NCI-H2227 (cell line): ENCODE results near the gene CXCR3.
"Not testable (repeated sequence)": the region's sequence is repeated elsewhere in the genome, so short reads cannot be mapped to it uniquely, and the experiment has no call there.

Source experiments
- DNase-seq: peaks from one replicate; lab custom pipeline; 2025; ENCODE audit not compliant: unreplicated experiment; lab: John Stamatoyannopoulos, UW

CXCR3 gene

DNA sequence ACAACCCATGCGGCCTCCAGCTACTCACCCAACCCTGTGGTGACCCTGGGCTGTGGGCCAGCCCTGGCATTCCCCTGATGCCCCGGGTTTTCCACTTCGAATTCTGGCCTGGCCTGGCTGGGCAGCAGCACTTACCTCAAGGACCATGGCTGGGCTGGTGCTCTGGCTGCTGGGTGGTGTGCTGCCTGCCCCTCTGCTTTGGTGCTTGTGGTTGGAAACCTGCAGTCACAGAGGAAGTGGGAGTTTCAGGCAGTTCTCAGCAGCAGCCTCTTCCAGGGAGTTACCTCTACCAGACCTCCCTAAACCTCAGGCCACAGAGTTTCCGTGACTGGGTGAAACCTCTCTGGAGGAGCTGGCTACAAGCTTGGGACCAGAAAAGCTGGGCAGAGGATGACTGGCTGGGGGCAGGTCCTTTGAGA, at the start of gene CXCR3:
TSS of gene CXCR3 (minus strand) at position 209 of the 419 bp plus-strand sequence. CDS start at position 147, 62 bp downstream.
- no peak for DNase-seq

GRCh38 chrX:71667328-71668247, 49.3 kb upstream of the CXCR3 start, which contains the start of gene LOC101059915:
Gene LOC101059915, plus strand, starts transcription at chrX:71667546.
- peak; percentile 52 for DNase-seq

GRCh38 chrX:71666240-71667223, 48.2 kb upstream of the CXCR3 start:
- no peak for DNase-seq

GRCh38 chrX:71665747-71666146, 47.4 kb upstream of the CXCR3 start:
- DNase-seq = no peak

DNA sequence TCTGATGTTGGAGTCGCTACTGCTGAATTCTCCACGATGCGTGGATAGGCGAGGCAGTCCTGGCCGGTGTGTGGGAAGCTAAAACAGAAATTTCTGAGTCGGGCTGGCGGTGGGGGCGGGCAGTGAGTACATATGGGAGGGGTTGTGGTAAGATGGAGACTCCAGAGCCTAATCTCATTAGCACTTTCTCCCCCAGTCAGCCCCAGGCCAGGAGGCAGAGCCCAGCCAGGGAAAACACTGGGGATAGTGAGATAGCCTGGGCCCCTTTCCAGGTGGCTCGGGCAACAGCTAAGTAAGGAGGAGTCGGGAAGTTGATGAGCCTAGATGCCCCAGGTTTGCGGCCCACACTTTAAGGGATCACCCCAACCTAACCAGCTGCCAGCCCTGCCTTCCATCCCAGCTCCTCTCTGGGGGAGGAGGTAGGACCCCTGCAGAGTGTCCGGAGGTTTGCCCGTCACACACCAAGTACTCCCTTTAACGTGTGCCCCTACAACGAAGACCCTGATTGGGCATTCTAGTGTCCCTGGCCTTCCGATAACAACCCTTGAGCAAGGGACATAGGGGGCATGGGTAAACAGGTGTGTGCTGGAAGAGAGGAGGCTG, 46.7 kb upstream of the CXCR3 start:
- DNase-seq = no peak

- DNase-seq = peak; percentile 11
Observed at GRCh38 chrX:71664202-71664601, 45.9 kb upstream of the CXCR3 start.

- DNase-seq = not testable (repeated sequence)
Observed at GRCh38 chrX:71663238-71663637, 44.9 kb upstream of the CXCR3 start.

- not testable (repeated sequence) for DNase-seq
Observed at GRCh38 chrX:71662654-71663053, 44.3 kb upstream of the CXCR3 start.

DNA sequence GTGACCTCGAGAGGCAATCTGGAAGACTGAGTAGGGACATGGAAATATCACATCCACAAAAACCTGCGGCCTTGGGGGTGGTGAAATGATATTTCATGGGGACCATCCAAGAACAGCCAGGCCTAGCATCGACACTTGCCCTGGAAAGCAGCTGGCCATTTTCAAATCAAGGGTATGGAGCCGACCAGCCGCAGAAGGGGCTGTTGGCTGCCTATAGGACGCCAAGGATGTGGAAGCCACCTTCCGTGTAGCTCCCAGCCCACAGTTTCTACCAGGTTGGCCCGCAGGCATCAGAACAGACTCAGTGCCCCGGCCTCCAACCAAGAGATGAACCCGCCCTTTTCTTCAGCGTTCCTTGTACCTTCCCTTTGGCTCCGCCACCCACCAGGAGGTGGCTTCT, 43.6 kb upstream of the CXCR3 start:
- DNase-seq = no peak

GRCh38 chrX:71660562-71661416, 42.5 kb upstream of the CXCR3 start:
- no peak for DNase-seq

DNA sequence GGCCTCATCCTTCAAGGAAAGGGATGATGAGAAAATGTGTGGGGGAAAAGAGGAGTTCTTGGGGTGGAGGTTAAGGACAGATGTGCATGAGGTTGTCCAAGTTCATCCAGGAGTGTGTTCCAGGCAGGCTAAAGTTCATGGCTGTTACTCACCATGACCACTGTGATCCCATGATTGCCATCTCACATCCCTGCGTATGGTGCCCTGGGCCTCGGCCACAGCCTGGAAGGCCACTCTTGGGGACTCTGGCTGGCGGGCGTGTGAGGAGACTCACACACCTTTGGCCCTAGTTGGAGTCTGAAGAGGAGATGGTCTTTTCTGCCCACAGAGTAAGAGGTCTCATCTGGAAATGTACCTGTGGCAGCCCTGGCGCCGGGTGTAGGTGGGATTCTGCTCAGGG, 41.6 kb upstream of the CXCR3 start:
- DNase-seq = no peak

DNA sequence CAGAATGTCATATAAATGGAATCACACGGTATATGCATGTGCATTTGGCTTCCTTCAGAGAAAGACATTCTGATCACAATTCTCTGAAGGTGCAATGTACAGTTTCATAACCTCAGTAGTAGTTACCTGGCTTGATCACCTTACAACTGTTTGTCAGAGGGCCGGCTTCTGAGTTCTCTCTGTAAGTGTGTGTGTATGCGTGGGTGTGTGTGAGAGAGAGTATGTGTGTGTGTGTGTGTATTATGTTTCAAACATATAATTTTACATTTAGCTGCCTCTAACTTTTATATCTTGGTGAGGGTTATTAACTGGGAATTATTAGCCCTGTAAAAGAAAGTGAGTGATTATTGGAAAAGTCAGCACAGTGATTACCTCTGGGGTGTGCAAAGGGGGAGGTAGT, 41.0 kb upstream of the CXCR3 start:
- no peak for DNase-seq

GRCh38 chrX:71657267-71657666, 39.0 kb upstream of the CXCR3 start:
- no peak for DNase-seq

- no peak for DNase-seq
Observed at GRCh38 chrX:71653344-71653743, 35.0 kb upstream of the CXCR3 start.

GRCh38 chrX:71652405-71652804, 34.1 kb upstream of the CXCR3 start:
- peak; percentile 71 for DNase-seq

GRCh38 chrX:71650333-71650969, 32.1 kb upstream of the CXCR3 start:
- DNase-seq = no peak

DNA sequence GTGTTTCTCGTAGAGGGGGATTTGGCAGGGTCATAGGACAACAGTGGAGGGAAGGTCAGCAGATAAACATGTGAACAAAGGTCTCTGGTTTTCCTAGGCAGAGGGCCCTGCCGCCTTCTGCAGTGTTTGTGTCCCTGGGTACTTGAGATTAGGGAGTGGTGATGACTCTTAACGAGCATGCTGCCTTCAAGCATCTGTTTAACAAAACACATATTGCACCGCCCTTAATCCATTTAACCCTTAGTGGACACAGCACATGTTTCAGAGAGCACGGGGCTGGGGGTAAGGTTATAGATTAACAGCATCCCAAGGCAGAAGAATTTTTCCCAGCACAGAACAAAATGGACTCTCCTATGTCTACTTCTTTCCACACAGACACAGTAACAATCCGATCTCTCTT, 26.1 kb upstream of the CXCR3 start:
- not testable (repeated sequence) for DNase-seq

GRCh38 chrX:71640002-71640401, 21.7 kb upstream of the CXCR3 start:
- DNase-seq = no peak

DNA sequence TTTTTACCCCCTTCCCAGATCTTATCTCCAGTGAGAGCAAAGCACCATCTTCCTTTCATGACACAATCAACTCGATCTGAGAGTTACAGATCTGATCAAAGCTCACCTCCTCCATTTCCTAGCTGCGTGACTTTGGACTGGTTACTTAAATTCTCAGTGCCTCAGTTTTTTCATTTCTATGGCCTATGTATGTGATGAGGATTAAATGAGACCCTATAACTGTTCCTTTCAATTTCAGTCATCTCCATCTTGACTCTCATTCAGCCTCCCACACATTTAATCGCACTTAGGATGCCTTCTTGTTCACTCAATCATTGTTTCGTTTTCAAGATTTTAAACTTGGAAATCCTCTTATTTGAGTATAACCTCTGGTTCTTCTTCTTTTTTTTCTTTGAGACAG, 20.1 kb upstream of the CXCR3 start:
- no peak for DNase-seq

DNA sequence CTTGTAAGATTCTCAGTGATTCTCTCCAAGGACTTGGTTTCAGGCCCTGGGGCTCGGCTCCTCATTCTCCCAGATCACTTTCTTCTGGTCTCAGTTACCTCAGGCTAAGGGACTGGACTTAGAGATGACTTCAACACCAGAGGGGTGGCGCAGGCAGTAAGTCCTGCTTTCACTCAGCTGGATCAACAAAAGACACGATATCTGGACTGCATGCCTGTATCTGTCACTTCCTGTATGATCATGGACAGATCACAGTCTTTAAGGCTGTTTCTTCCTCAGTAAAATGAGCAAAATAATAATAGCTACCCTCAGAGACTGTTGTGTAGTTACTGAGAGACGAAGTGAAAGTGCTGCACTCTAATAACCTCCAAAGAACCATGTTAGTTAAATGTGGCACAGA, 19.5 kb upstream of the CXCR3 start:
- DNase-seq = no peak
